NT2/D1 (cell line): Measurements from ENCODE around the gene CD40.

Experiments used
- DNase-seq: peaks from one replicate; pipeline ENCODE4 v3.0.0-alpha.2; 2011; ENCODE audit warnings: low read depth, low spot score
- H3K27me3 ChIP-seq: 2 replicates; pipeline ENCODE4 v1.6.0; 2011; ENCODE audit warnings: mild to moderate bottlenecking; ENCODE audit not compliant: insufficient read length, insufficient read depth
- H3K36me3 ChIP-seq: 2 replicates; pipeline ENCODE4 v1.6.1; 2011; ENCODE audit warnings: mild to moderate bottlenecking, low read length, mixed read lengths; ENCODE audit not compliant: insufficient read depth, insufficient read length
- H3K4me1 ChIP-seq: 2 replicates; pipeline ENCODE4 v1.5.1; 2011; ENCODE audit not compliant: insufficient read depth, insufficient read length
- H3K4me3 ChIP-seq: 2 replicates; pipeline ENCODE4 v1.5.1; 2011; ENCODE audit warnings: low read depth; ENCODE audit not compliant: insufficient read length
- H3K9ac ChIP-seq: 2 replicates; pipeline ENCODE4 v1.6.0; 2011; ENCODE audit warnings: low read depth; ENCODE audit not compliant: insufficient read length
- H3K9me3 ChIP-seq: 2 replicates; pipeline ENCODE4 v1.5.1; 2011; ENCODE audit warnings: mild to moderate bottlenecking, low read length; ENCODE audit not compliant: insufficient read depth
- SUZ12 ChIP-seq: IDR thresholded peaks from 2 replicates; pipeline ENCODE4 v1.6.1; 2011; ENCODE audit not compliant: insufficient read length, insufficient read depth; ENCODE audit errors: extremely low read depth
- YY1 ChIP-seq: IDR thresholded peaks from 2 replicates; pipeline ENCODE4 v1.6.1; 2011; ENCODE audit not compliant: insufficient read length, insufficient read depth
- ZNF274 ChIP-seq: IDR thresholded peaks from 2 replicates; pipeline ENCODE4 v1.6.1; 2011; ENCODE audit warnings: mild to moderate bottlenecking, low read depth, low read length

The CD40 gene

GRCh38 chr20:46126440-46127056 lies 8.4 kb downstream of the CD40 start:
- Histone ChIP-seq H3K4me3 (no peak overlapping the region), H3K9ac (no peak overlapping the region), H3K9me3 (no peaks in the 10 kb centered on the region), H3K27me3 (peaks cover 3% of the 10 kb centered on the region), H3K36me3 (peaks cover 25% of the 10 kb centered on the region), H3K4me1 (no peaks in the 10 kb centered on the region)
- TF ChIP-seq ZNF274 (no peak), SUZ12 (no peak)
- DNase-seq = no peak

- DNase-seq = no peak
- TF ChIP-seq YY1 = no peak
- no peak for TF ChIP-seq ZNF274
- TF ChIP-seq SUZ12 = no peak
- Histone ChIP-seq H3K4me1 (no peaks in the 10 kb centered on the region), H3K36me3 (peaks cover 18% of the 10 kb centered on the region), H3K9ac (no peak overlapping the region), H3K27me3 (peaks cover 3% of the 10 kb centered on the region), H3K9me3 (no peaks in the 10 kb centered on the region), H3K4me3 (no peak overlapping the region)
These were observed 9.4 kb downstream of the CD40 start for GRCh38 chr20:46127396-46128010.

GRCh38 chr20:46128310-46129151 lies 10.4 kb downstream of the CD40 start:
- Histone ChIP-seq H3K4me1 (peaks cover 3% of the 10 kb centered on the region), H3K4me3 (no peak overlapping the region), H3K9me3 (no peaks in the 10 kb centered on the region), H3K9ac (no peak overlapping the region), H3K27me3 (peaks cover 5% of the 10 kb centered on the region), H3K36me3 (peaks cover 7% of the 10 kb centered on the region)
- TF ChIP-seq ZNF274 = no peak
- no peak for TF ChIP-seq SUZ12
- no peak for TF ChIP-seq YY1
- no peak for DNase-seq

GRCh38 chr20:46129955-46130481 lies 11.9 kb downstream of the CD40 start:
- Histone ChIP-seq H3K4me3 (no peak overlapping the region), H3K4me1 (peaks cover 3% of the 10 kb centered on the region), H3K27me3 (peaks cover 8% of the 10 kb centered on the region), H3K9me3 (no peaks in the 10 kb centered on the region), H3K36me3 (peaks cover 5% of the 10 kb centered on the region), H3K9ac (no peak overlapping the region)
- DNase-seq = no peak
- TF ChIP-seq YY1 (no peak), ZNF274 (no peak), SUZ12 (no peak)

- H3K9me3 ChIP-seq = no peaks in the 10 kb centered on the region
- H3K4me1 ChIP-seq = peaks cover 3% of the 10 kb centered on the region
- H3K4me3 ChIP-seq = no peak overlapping the region
- H3K36me3 ChIP-seq = peaks cover 5% of the 10 kb centered on the region
- H3K9ac ChIP-seq = no peak overlapping the region
- peaks cover 8% of the 10 kb centered on the region for H3K27me3 ChIP-seq
- no peak for DNase-seq
- TF ChIP-seq SUZ12 (no peak), YY1 (no peak), ZNF274 (no peak)
These were observed 12.4 kb downstream of the CD40 start for GRCh38 chr20:46130534-46130933.

GRCh38 chr20:46131396-46131795 lies 13.3 kb downstream of the CD40 start:
- peaks cover 4% of the 10 kb centered on the region for H3K4me1 ChIP-seq
- DNase-seq = no peak
- peaks cover 8% of the 10 kb centered on the region for H3K27me3 ChIP-seq

GRCh38 chr20:46132705-46133120 lies 14.6 kb downstream of the CD40 start:
- H3K4me3 ChIP-seq = no peak overlapping the region
- no peak for TF ChIP-seq YY1
- no peak for TF ChIP-seq SUZ12
- TF ChIP-seq ZNF274 = no peak
- DNase-seq = peak; percentile 68
- H3K9ac ChIP-seq = peak overlapping the region; percentile 38
- H3K36me3 ChIP-seq = no peaks in the 10 kb centered on the region
- no peaks in the 10 kb centered on the region for H3K9me3 ChIP-seq
- peaks cover 13% of the 10 kb centered on the region for H3K27me3 ChIP-seq
- peaks cover 6% of the 10 kb centered on the region for H3K4me1 ChIP-seq

More at GRCh38 chr20:46131396-46131795, 13.3 kb downstream of the CD40 start:
- no peak for TF ChIP-seq ZNF274
- no peak for TF ChIP-seq SUZ12
- TF ChIP-seq YY1 = no peak
- Histone ChIP-seq H3K4me3 (no peak overlapping the region), H3K9me3 (no peaks in the 10 kb centered on the region), H3K36me3 (no peaks in the 10 kb centered on the region), H3K9ac (no peak overlapping the region)
